ENCODE measurements around the gene GRXCR1.

GRXCR1 gene

DNA sequence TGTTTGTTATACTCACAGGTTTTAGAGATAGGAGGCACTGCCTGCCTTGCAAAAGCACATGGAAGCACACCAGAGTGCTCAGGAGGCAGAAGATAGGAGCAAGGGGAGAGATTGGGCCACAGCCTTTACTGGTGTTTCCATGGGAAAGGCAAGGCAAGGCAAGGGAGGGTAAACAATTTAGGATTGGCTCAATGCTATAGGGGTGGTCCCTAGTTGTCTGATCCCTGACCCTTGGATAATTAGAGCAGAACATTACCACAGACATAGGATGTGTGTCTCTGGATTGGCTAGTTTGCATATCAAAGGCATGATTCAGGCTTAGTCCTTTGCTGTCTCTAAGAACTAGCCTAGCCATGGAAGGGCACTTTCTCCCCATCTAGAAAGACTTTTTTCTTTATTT is 36.1 kb downstream of the GRXCR1 start:
- DNase-seq (ENCODE audit: low spot score): no peak

DNA sequence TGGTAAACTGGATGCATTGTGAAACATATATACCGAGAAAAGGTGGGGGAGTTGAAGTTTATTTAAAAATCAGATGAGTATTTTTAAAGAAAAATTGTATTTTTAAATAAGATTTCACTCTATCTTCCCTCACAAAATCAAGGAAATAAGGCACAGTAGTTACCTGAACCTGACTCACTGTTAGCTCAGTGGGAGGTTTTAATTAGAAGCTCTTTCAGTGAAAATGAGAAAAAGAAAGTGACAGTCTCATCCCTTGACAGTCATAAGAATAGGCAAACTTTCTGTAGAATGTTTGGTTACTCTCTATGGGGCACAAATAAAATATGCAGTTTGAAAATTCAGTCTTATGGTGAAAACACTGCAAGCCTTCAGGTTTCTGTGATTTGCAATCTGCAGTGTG is 49.7 kb downstream of the GRXCR1 start:
- DNase-seq (ENCODE audit: low spot score): no peak

DNA sequence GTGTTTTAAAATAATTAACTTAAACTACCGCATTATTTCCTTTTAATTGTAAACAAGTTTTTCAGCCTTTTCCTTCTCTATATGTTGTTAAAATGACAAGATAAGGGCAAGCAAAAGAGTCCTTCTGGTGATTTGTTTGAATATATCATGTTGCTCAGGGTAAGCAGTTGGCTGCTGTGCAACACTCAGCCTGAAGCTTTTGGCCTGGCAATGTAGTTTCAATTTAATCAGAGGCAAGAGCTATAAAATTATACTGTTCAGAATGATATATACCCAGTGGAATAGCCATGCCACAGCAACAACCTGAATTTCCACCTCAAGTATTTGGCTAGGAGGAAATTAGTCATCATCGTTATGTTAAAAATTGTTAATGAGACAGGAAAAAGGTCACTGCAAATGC is 53.4 kb downstream of the GRXCR1 start:
- no peak for DNase-seq (ENCODE audit: low spot score)

DNA sequence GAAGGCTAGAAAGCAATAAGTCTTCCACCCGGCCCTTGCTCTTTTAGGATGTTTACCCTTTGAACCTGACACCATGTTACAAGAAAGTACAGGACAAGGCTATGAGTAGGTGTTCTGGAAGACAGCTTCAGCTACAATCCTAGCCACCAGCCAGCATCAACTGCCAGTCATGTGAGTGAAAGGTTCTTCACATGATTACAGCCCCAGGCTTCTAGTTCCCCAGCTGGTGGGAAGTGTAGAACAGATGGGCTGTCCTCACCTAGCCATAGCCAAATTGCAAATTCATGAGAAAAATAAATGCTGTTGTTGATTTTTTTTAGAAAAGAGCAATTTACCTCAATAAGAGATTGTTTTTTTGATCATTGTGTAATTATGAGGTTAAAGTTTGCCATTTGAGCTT is 60.8 kb downstream of the GRXCR1 start:
- no peak for DNase-seq (ENCODE audit: low spot score)

DNA sequence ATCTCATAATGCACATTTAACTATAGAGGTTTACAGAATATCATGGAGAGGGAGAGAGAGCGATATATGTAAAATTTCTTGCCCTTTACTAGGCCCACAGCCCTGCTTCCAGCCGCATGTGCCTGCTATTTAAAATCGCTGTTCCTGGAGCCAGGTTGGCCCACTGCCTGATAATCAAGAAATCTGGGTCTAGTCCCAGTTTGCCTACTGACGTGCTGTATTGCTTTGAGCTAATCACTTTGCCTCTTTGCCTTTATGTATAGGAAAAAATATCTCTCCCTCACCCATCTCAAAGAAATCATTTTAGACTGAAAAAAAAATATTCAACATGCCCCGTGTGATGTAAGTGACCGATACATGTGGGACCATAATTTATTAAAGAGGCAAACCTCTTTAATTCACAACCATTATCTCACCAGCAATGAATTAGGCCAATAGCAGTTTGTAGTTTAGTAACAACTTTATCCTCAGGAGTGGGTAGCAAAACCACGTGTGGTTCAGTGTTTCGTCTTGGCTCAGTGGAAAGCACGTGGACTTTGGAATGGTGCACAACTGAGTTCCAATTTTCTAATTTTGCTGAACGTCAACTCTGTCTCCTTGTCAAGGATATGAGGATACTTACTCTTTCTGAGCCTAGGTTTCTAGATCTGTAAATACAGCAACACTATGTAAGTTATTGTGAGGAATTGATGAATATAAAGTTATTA is 62.6 kb downstream of the GRXCR1 start:
- DNase-seq (ENCODE audit: low spot score): no peak

DNA sequence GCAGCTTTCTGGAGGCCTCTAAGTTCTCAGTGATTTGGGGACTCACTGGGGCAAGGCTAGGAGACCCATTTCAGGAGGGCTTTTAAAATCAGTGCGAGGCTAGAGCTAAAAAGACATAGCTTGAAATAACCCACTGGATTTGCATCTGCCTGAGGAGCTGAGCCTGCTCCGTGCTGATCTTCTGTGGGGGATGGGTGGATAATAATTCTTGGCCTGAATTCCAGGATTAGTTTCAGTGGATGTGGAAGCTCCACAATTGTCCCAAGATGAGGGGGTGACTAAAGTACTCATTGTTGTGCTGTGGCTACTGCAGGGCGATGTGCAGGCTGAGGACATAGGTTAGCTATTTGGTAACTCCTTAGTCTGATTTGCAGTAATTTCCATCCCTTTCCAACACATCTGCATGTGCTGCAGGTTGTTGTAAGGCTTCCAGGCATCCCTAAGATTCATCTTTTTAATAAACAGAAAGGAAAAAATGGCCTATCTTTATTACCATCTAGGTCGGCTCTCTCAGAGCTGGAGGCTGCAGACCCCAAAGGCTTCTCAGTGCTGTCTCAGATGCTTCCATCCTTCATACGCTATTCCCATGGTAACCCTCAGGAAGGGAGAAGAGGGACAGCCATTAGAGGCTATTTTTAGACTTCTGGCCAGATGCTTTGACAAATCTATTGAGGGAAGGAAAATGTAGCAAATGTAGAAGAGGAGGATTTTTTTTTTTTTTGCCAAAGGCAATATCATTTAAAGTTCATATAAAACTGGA is 63.4 kb downstream of the GRXCR1 start:
- no peak for DNase-seq (ENCODE audit: low spot score)

DNA sequence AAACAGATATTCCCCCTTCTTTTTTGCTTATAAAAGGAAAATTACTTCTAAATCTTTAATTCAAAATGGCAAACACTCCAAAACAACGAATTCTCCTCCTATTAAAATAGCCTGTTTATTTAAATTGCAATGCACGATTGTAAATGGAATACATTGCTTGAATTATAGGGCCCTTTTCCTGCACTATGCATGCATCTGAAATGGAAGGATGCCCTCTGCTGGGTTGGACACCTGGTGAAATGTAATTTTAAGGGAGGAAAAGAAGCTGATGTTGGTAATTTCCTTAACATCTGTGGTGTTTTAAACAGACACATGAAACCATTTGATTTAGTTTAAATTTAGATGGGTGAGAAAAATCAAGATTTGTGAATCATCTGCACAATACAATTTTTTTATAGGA is 72.8 kb downstream of the GRXCR1 start:
- DNase-seq (ENCODE audit: low spot score): no peak

DNA sequence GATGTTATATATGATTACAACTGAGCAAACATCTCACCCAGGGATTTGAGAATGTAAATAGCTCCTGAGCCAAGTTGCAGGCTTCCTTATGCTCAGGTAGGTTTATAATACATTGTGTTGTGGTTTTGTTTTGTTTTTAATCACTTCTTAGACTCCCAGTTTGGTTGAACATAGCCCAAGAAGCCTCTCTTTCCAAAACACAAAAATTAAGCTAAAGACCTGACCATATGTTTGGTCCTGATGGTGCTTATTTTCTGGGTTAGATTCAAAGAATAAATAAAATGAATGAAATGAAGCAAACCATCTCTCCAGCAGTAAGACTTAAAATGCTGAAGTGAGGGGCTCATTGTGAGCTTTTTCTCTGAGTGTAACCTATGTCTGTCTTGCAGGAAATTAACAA is 93.5 kb downstream of the GRXCR1 start:
- DNase-seq (ENCODE audit: low spot score): no peak

DNA sequence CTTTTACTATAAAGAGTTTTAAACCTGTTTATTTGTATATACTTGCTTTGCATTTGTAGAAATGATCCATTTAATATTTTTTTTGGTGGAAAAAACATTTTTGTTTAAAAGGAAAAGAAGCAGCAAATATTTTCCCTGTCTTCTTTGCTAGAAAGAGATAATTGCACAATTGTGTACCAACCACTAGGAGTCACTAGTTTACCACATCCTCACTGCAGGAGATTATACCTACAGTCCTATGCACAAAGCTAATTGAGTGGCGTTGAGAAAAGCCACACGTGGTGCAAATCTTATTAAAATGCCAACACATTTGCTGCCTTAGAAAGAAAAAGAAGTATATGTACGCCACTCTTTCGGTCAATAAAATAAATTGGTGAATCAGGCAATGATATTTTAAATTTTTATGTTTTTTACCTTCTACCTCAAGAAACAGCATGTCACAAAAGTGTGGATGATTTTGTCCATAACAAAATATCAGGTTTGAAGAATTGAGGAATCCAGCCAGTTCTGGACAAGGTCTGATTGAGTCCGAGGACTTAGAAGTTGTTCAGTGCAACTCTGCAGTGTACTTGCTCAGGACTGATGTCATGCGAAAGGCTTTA is 102.9 kb downstream of the GRXCR1 start:
- DNase-seq (ENCODE audit: low spot score): peak; percentile 11

DNA sequence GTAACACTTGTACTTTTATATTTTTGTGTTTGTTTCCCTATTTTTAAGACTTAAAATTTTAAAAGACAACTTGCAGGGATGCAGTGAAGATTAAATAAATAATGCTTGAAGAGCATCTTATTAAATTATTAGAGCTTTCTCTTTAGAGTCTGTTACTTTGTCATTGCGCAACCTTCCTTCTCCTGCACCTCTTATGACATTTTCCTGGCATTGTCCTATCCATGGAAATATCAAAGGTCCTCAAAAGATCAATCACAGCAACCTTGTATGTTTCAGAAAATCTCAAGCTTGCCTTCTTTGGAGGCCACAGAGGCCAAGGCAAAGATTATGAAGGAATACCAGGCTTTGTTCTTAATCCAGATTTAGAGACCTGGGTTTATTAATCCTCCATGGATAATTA is 116.3 kb downstream of the GRXCR1 start:
- no peak for DNase-seq (ENCODE audit: low spot score)

DNA sequence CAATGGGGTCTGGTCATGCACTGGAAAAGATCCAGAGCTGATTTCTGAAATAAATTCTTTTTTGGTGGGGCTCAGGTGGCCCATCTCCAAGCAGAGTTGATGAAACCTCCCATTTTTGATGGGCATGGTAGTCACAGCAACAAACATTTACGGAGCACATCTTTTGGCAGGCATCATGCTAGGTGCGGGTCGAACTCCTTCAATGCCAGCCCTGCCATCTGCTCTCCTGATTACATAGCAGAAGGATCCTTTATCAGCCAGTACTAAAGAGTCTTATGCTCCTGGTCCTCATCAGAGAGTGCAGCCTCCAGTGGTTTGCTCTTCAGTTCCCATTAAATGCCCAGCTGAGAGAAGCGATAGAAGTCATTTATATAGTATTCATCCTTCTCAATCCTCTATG is 121.7 kb downstream of the GRXCR1 start:
- DNase-seq (ENCODE audit: low spot score): no peak

DNA sequence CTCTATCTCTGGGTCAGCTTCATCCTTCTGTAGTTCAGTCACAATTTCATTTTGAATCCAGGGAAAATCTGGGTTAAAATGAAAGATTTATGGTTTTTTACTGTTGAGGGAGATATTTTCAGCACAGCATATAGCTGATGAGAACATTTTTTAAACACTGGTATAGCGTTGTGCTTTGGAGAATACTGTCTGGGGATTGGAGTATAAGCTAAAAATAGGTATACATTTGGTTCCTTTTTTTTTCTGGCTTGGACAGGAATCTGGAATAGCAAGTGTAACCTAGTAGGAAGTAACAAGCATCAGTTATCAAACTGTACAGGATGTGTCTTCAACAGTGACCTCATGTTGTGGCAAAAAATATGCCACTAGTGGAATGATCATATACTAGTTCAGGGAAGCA is 149.1 kb downstream of the GRXCR1 start:
- no peak for DNase-seq (ENCODE audit: low spot score)

DNA sequence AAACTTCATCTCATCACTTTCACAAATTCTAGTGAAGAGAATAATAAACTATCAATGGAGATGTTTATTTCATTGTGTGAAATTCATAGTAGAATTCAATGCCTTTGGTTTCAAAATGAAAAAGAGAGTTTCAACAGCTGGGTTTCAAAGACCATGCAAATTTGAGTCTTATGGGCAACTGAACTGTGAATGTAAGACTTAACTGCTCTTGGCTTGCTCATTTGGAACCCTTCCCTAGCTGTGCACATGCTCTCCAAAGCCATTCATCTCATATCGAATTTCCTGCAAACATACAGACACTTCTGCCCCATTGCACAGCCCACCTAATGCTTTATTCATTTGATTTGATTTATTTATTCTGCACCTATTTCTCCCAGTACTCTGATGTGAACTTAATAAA is 154.5 kb downstream of the GRXCR1 start:
- DNase-seq (ENCODE audit: low spot score): no peak

DNA sequence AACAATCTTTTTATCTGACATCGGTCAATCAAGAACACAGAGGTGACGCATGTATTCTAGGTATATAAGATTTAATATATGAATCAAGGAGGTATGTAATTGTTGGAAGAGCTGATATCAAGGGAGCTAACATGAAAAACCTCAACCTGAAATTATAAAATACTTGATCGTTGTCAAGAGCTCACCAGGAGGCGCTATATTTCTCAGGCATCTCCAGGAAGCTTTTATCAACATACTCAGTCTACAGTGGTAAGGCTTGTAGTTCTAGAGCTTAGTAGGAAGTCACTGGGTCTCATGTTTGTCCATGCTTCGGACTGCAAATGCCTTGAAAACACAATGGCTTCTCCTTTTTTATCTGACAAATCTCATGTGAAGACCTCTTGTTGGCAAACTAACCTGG is 156.1 kb downstream of the GRXCR1 start:
- DNase-seq (ENCODE audit: low spot score): no peak

DNA sequence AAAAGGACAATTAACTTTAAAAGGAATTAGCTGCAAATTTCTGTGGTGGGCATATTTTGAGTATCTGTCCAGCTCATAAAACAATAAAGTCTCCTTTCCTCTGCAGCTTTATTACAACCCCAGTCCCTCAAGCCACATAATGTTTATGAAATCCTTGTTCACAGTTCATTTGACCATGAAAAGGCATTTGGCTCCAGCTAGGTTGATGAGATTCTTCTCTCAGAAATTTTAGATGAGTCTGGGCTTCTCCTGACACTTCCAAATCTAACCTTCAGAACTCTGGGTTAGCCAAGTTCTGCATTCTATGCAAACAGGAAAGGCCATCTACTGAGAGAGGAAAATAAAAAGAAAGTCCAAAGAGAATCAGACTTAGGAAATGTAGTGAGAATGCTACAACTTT is 156.8 kb downstream of the GRXCR1 start:
- no peak for DNase-seq (ENCODE audit: low spot score)

DNA sequence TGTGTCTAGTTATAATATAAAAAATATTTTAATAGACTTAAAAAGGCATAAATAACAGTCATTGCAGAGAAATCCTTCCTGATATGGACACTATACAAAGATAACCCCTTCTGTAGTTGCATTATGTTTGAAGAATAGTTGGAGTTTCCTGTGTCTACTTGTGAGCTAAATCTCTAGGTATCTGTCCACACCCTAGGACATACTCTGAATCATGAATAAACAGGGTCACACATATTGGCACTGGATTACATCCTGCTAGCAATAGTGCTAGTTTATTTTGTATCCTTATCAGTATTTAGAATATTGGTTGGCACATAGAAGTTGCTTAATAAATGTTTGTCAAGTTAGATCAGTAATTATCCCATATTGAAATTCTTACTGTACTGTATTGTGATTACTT is 173.9 kb downstream of the GRXCR1 start:
- DNase-seq (ENCODE audit: low spot score): no peak

DNA sequence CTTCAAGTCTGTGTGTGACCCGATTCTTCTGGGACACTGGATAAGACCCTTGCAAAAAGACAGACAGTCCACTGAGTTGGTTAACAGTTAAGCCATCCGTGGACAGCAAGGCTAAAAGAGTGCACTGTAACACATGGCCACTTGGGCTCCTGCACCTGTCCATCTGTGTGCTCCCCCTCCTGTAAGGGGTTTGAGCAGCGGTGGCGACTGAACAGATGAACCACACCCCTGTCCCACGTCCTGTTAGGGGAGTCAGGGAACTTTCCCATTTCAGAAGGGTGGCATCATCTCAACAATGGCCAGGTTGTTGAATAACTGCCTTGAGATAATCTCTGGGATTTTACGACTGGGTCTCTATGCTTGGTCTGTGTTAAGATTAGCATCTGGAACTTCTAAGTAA is 178.6 kb downstream of the GRXCR1 start:
- DNase-seq (ENCODE audit: low spot score): no peak

All from hepatic stellate cell (primary cell).